MCF 10A (cell line): Measurements from ENCODE around the gene DIAPH1. TPM values are rescaled to one million over a fixed set of nuclear protein-coding genes. Genes with fewer than 3 reads are reported as not detected.

ENCODE experiments used
- BruUV-seq: library from RNA; stranded (reverse); fragments of 400-500 nt; replicated peaks from 2 replicates; lab custom pipeline; 2021; lab: Mats Ljungman, UMichigan
- CTCF ChIA-PET: fragments of 300-600 bp; sonication (Branson Sonifier 250); formaldehyde crosslinking; extraction: SDS; loops from one replicate; lab custom pipeline; 2021; ENCODE audit warnings: antibody characterized with exemption, inconsistent platforms; lab: Yijun Ruan, JAX
- POLR2A ChIA-PET: fragments of 300-600, 350-650 bp; sonication (Branson Sonifier 250); formaldehyde crosslinking; extraction: SDS; loops from one replicate; lab custom pipeline; 2020; ENCODE audit warnings: antibody characterized with exemption, inconsistent platforms; lab: Yijun Ruan, JAX
- DNase-seq: peaks from one replicate; pipeline ENCODE4 v3.0.0-alpha.2; 2018; ENCODE audit not compliant: unreplicated experiment
- H3K27ac Mint-ChIP-seq: one replicate; pipeline ENCODE4 v1.8.0; 2022; ENCODE audit warnings: mild to moderate bottlenecking, low read depth, mixed read lengths; ENCODE audit not compliant: unreplicated experiment
- H3K27me3 Mint-ChIP-seq: one replicate; pipeline ENCODE4 v1.8.0; 2022; ENCODE audit warnings: mixed read lengths; ENCODE audit not compliant: insufficient read depth, unreplicated experiment
- H3K36me3 Mint-ChIP-seq: one replicate; pipeline ENCODE4 v1.8.0; 2022; ENCODE audit warnings: mild to moderate bottlenecking, moderate library complexity, mixed read lengths; ENCODE audit not compliant: insufficient read depth, unreplicated experiment
- H3K4me1 Mint-ChIP-seq: one replicate; pipeline ENCODE4 v1.8.0; 2022; ENCODE audit warnings: mixed read lengths; ENCODE audit not compliant: insufficient read depth, unreplicated experiment
- H3K4me3 Mint-ChIP-seq: one replicate; pipeline ENCODE4 v1.8.0; 2022; ENCODE audit warnings: mild to moderate bottlenecking, moderate library complexity, mixed read lengths; ENCODE audit not compliant: unreplicated experiment
- H3K9me3 Mint-ChIP-seq: one replicate; pipeline ENCODE4 v1.8.0; 2022; ENCODE audit warnings: mixed read lengths; ENCODE audit not compliant: unreplicated experiment
- CTCF ChIP-seq: fragments of 200-600 bp; IDR thresholded peaks from one replicate; pipeline ENCODE4 v1.8.0; 2022; ENCODE audit warnings: antibody characterized with exemption, mild to moderate bottlenecking; ENCODE audit not compliant: unreplicated experiment
- intact Hi-C: fragments of 100-400 bp; cut with micrococcal nuclease; formaldehyde crosslinking; loops from 2 replicates; pipeline ENCODE4 v1.14.1; 2022
- total RNA-seq: library from RNA; stranded (reverse); gene quantifications from 2 replicates; pipeline ENCODE4 v1.2.3, GENCODE V29; 2022

Gene DIAPH1
- total RNA-seq, 1 experiment from 2014 or later = 228 TPM

- H3K36me3 Mint-ChIP-seq = peaks cover 62% of the 10 kb centered on the region
- BruUV-seq = no TSS peak
- H3K27me3 Mint-ChIP-seq = no peaks in the 10 kb centered on the region
- no peaks in the 10 kb centered on the region for H3K9me3 Mint-ChIP-seq
- POLR2A ChIA-PET = interaction anchor here (0.9 to 13.3 kb wide), 9 partner anchors 14 to 305 kb away, joined by 3 to 167 read pairs (median 4); partner anchors contain the start of genes PCDHB14 and PCDHGC3
- no peak for DNase-seq
- CTCF ChIA-PET = interaction anchor here (0.6 to 15.4 kb wide), 16 partner anchors 14 to 338 kb away, joined by 3 to 191 read pairs (median 5); partner anchors contain the start of genes PCDHB10, PCDHB14, PCDHGA10 and PCDHGB5
- H3K4me1 Mint-ChIP-seq = peaks cover 19% of the 10 kb centered on the region
- peak overlapping the region; percentile 85 for H3K27ac Mint-ChIP-seq
- no peak for TF ChIP-seq CTCF
- intact Hi-C loops = no loop called here
- no peak overlapping the region for H3K4me3 Mint-ChIP-seq
Measured at GRCh38 chr5:141529002-141529401, 89.8 kb downstream of the DIAPH1 start.

GRCh38 chr5:141528291-141528984 lies 90.4 kb downstream of the DIAPH1 start:
- ChIA-PET CTCF (interaction anchor here (0.6 to 15.4 kb wide), 20 partner anchors 8 to 311 kb away, joined by 3 to 191 read pairs (median 4); partner anchors contain the start of genes PCDHB14, PCDHGA10, PCDHGB5 and PCDHGC3), POLR2A (interaction anchor here (0.6 to 13.3 kb wide), 11 partner anchors 13 to 422 kb away, joined by 3 to 167 read pairs (median 4); partner anchors contain the start of genes PCDHB14 and PCDHGC3)
- Mint-ChIP-seq H3K27me3 (no peaks in the 10 kb centered on the region), H3K27ac (peak overlapping the region; percentile 85), H3K36me3 (peaks cover 62% of the 10 kb centered on the region), H3K4me1 (peaks cover 19% of the 10 kb centered on the region), H3K9me3 (no peaks in the 10 kb centered on the region), H3K4me3 (no peak overlapping the region)
- intact Hi-C loops = no loop called here
- DNase-seq = peak; percentile 27
- TF ChIP-seq CTCF = no peak
- BruUV-seq = TSS peak; percentile 52

GRCh38 chr5:141527426-141527825 lies 91.4 kb downstream of the DIAPH1 start:
- no peak overlapping the region for H3K27ac Mint-ChIP-seq
- no peak for DNase-seq
- BruUV-seq = no TSS peak
- no peaks in the 10 kb centered on the region for H3K9me3 Mint-ChIP-seq
- peaks cover 67% of the 10 kb centered on the region for H3K36me3 Mint-ChIP-seq
- TF ChIP-seq CTCF = no peak
- no peak overlapping the region for H3K4me3 Mint-ChIP-seq
- H3K27me3 Mint-ChIP-seq = no peaks in the 10 kb centered on the region
- H3K4me1 Mint-ChIP-seq = peaks cover 19% of the 10 kb centered on the region
- ChIA-PET POLR2A (interaction anchor here (1.3 to 13.3 kb wide), 2 partner anchors 31 to 207 kb away, joined by 3 to 167 read pairs; no protein-coding TSS in a partner anchor), CTCF (interaction anchor here (0.6 to 15.4 kb wide), 12 partner anchors 9 to 208 kb away, joined by 3 to 191 read pairs (median 6); partner anchors contain the start of genes PCDHGC3 and TAF7)
- intact Hi-C loops = no loop called here

GRCh38 chr5:141525653-141526052 lies 93.1 kb downstream of the DIAPH1 start:
- Mint-ChIP-seq H3K4me1 (peaks cover 37% of the 10 kb centered on the region), H3K27ac (peak overlapping the region; percentile 60), H3K27me3 (no peaks in the 10 kb centered on the region), H3K36me3 (peaks cover 74% of the 10 kb centered on the region), H3K9me3 (no peaks in the 10 kb centered on the region), H3K4me3 (no peak overlapping the region)
- CTCF ChIA-PET = interaction anchor here (0.6 to 15.4 kb wide), 21 partner anchors 9 to 312 kb away, joined by 3 to 191 read pairs (median 6); partner anchors contain the start of genes PCDHB14, PCDHGA10, PCDHGB5 and PCDHGC3
- DNase-seq = no peak
- no peak for TF ChIP-seq CTCF
- intact Hi-C loops = loop anchor here (2.0 kb wide), 1 partner anchor 313 kb away; the partner anchor contains the start of gene PCDHB13
- POLR2A ChIA-PET = interaction anchor here (1.1 to 13.3 kb wide), 4 partner anchors 11 to 302 kb away, joined by 3 to 167 read pairs (median 14); partner anchors contain the start of gene PCDHB14
- no TSS peak for BruUV-seq
